ENCODE data around the gene MORC4. TPM values are rescaled to one million over a fixed set of nuclear protein-coding genes. Genes with fewer than 3 reads are reported as not detected.

MORC4 gene
- total and polyA plus RNA-seq, 10 donors, result 1.4 to 7.0 (median 4.8) TPM

GRCh38 chrX:106931831-106932491 lies 68.1 kb downstream of the MORC4 start:
- intact Hi-C loops (cut with DNase I; ENCODE audit: low total_unique reads), result no loop called here
- TF ChIP-seq POLR2AphosphoS5 (IDR thresholded peaks at IDR 0.05) (no peak), CTCF (IDR thresholded peaks at IDR 0.05 in 8 of 11, conservative IDR thresholded peaks at IDR 0.05 in 3 of 11) (no peak), POLR2A (IDR thresholded peaks at IDR 0.05) (no peak)
- peaks cover 0 to 8% (median 2%) of the 10 kb centered on the region in 6 donors for H3K4me1 ChIP-seq
- 74 to 97% (median 90%) methylated on average over 3 of the region's 3 CpGs; no CpG with 5 or more reads in 1 of the 5 donors for WGBS, 5 donors
- no peaks in the 10 kb centered on the region for H3K9me3 ChIP-seq
- no peak overlapping the region for H3K4me3 ChIP-seq
- DNase-seq, result no peak
- H3K27me3 ChIP-seq (replicated peaks in 1 of 7), result peaks cover 0 to 6% (median 0%) of the 10 kb centered on the region in 7 donors
- H3K36me3 ChIP-seq, result no peaks in the 10 kb centered on the region
- no peak overlapping the region for H3K27ac ChIP-seq

- Histone ChIP-seq H3K9me3 (no peaks in the 10 kb centered on the region), H3K4me1 (peaks cover 0 to 3% (median under 1%) of the 10 kb centered on the region in 6 donors), H3K4me3 (no peak overlapping the region), H3K27ac (no peak overlapping the region), H3K36me3 (no peaks in the 10 kb centered on the region), H3K27me3 (replicated peaks in 1 of 7) (peaks cover 0 to 6% (median 0%) of the 10 kb centered on the region in 7 donors)
- no peak for DNase-seq
- WGBS, 5 donors, result 73 to 96% (median 80%) methylated on average over 1 to 4 of the region's 4 CpGs
- TF ChIP-seq CTCF (IDR thresholded peaks at IDR 0.05 in 8 of 11, conservative IDR thresholded peaks at IDR 0.05 in 3 of 11) (no peak), POLR2A (IDR thresholded peaks at IDR 0.05) (no peak), POLR2AphosphoS5 (IDR thresholded peaks at IDR 0.05) (no peak)
- intact Hi-C loops (cut with DNase I; ENCODE audit: low total_unique reads), result no loop called here
Measured at GRCh38 chrX:106928227-106928626, 71.8 kb downstream of the MORC4 start.

GRCh38 chrX:106927700-106928099 lies 72.3 kb downstream of the MORC4 start:
- no peak for DNase-seq
- H3K27me3 ChIP-seq (replicated peaks in 1 of 7), result peaks cover 0 to 6% (median 0%) of the 10 kb centered on the region in 7 donors
- no peaks in the 10 kb centered on the region for H3K9me3 ChIP-seq
- H3K4me3 ChIP-seq, result no peak overlapping the region
- 73 to 89% (median 83%) methylated on average over 5 of the region's 5 CpGs for WGBS, 5 donors
- no peaks in the 10 kb centered on the region for H3K4me1 ChIP-seq
- no peaks in the 10 kb centered on the region for H3K36me3 ChIP-seq
- intact Hi-C loops (cut with DNase I; ENCODE audit: low total_unique reads), result no loop called here
- H3K27ac ChIP-seq, result no peak overlapping the region
- TF ChIP-seq POLR2AphosphoS5 (IDR thresholded peaks at IDR 0.05) (no peak), POLR2A (IDR thresholded peaks at IDR 0.05) (no peak), CTCF (IDR thresholded peaks at IDR 0.05 in 8 of 11, conservative IDR thresholded peaks at IDR 0.05 in 3 of 11) (no peak)

- TF ChIP-seq POLR2AphosphoS5 (IDR thresholded peaks at IDR 0.05), result no peak
- no peak for TF ChIP-seq CTCF (IDR thresholded peaks at IDR 0.05 in 8 of 11, conservative IDR thresholded peaks at IDR 0.05 in 3 of 11)
- TF ChIP-seq POLR2A (IDR thresholded peaks at IDR 0.05), result no peak
- no peak for DNase-seq
- 86 to 96% (median 92%) methylated on average over 2 to 3 of the region's 3 CpGs for WGBS, 5 donors
- no peaks in the 10 kb centered on the region for H3K4me1 ChIP-seq
- H3K4me3 ChIP-seq, result no peak overlapping the region
- no peaks in the 10 kb centered on the region for H3K36me3 ChIP-seq
- peaks cover 0 to 6% (median 0%) of the 10 kb centered on the region in 7 donors for H3K27me3 ChIP-seq (replicated peaks in 1 of 7)
- no peaks in the 10 kb centered on the region for H3K9me3 ChIP-seq
- intact Hi-C loops (cut with DNase I; ENCODE audit: low total_unique reads), result no loop called here
- no peak overlapping the region for H3K27ac ChIP-seq
Measured at GRCh38 chrX:106927023-106927422, 73.0 kb downstream of the MORC4 start.

Measured in spleen (tissue), 11 donors.